ENCODE results near the gene ZPR1.

DNA sequence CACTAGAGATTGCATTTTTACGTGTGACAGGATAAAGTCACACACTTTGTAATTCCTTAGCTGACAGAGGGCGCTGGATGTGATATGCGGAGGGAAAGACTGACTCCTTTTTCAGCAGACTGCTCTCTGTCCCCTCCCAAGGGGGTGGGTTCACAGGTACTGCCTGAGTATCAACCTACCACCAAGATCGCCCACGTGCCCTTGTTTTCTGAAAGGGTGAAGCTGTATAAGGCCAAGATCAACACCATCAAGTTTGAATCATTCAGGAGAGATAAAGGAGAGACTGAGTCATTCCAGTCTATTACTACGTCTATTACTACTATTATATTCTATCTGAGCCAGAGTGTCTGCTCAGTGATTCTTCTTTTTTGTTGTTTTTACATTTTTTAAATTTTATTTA is 45.7 kb downstream of the ZPR1 start:
- TF ChIP-seq MAFK (IDR thresholded peaks at IDR 0.05; ENCODE audit: low read depth, low read length) (no peak), RCOR1 (IDR thresholded peaks at IDR 0.05; ENCODE audit: insufficient replicate concordance, low read length) (no peak), NFE2L2 (IDR thresholded peaks at IDR 0.05; ENCODE audit: low read depth, low read length) (no peak), CHD1 (IDR thresholded peaks at IDR 0.05; ENCODE audit: low read depth, low read length) (no peak)
